K562 (cell line): Measurements from ENCODE around the gene MCFD2. TPM values are rescaled to one million over a fixed set of nuclear protein-coding genes. Genes with fewer than 3 reads are reported as not detected.
"Not testable (repeated sequence)": the region's sequence is repeated elsewhere in the genome, so short reads cannot be mapped to it uniquely, and the experiment has no call there.

Experiments used
- CBFA2T2 ChIP-seq: fragments of 450-650 bp; conservative IDR thresholded peaks from 2 replicates; pipeline ENCODE4 v1.6.1; 2017; ENCODE audit warnings: mild to moderate bottlenecking
- CBFA2T3 ChIP-seq: fragments of 450-650 bp; IDR thresholded peaks from 2 replicates; pipeline ENCODE4 v1.6.1; 2017
- HSF4 ChIP-seq: fragments of 250-450 bp; sonication (Bioruptor Pico); IDR thresholded peaks from 2 replicates; pipeline ENCODE4 v2.1.2; 2022; ENCODE audit warnings: mild to moderate bottlenecking, moderate library complexity, borderline replicate concordance
- IFI16 ChIP-seq: fragments of 250-450 bp; sonication (Bioruptor Pico); IDR thresholded peaks from 2 replicates; pipeline ENCODE4 v2.1.2; 2022; ENCODE audit warnings: mild to moderate bottlenecking, inconsistent platforms
- KLF6 ChIP-seq: fragments of 250-450 bp; sonication (Bioruptor Pico); IDR thresholded peaks from 2 replicates; pipeline ENCODE4 v1.4.0; 2020; ENCODE audit warnings: mild to moderate bottlenecking, moderate library complexity, borderline replicate concordance
- MAZ ChIP-seq, 2 experiments: fragments of 450-650 bp in 1 of 2; sonication (generic) in 1 of 2; formaldehyde crosslinking; IDR thresholded peaks in 1 of 2; conservative IDR thresholded peaks in 1 of 2; 2 replicates each; pipeline versions ENCODE4 v1.4.0 to v1.5.0; 2020; ENCODE audit warnings: mild to moderate bottlenecking in 1 of 2, missing genetic modification reagents in 1 of 2
- MEF2A ChIP-seq: IDR thresholded peaks from 2 replicates; pipeline ENCODE4 v1.6.1; 2011; ENCODE audit warnings: low read depth, mild to moderate bottlenecking, low read length, moderate library complexity; ENCODE audit not compliant: control insufficient read depth
- NR2C1 ChIP-seq, 2 experiments: fragments of 450-650 bp; IDR thresholded peaks; 2 replicates each; pipeline ENCODE4 v1.6.1; 2017; ENCODE audit warnings: mild to moderate bottlenecking in 2 of 2, antibody characterized with exemption in 1 of 2, inconsistent platforms in 1 of 2, missing compliant biosample characterization in 1 of 2, missing genetic modification characterization in 1 of 2
- NR4A1 ChIP-seq, 2 experiments: fragments of 250-450 bp in 1 of 2; fragments of 450-650 bp in 1 of 2; sonication (Bioruptor Pico) in 1 of 2; IDR thresholded peaks; 2 replicates each; pipeline versions ENCODE4 v1.4.0 to v1.6.1; 2016 to 2020; ENCODE audit warnings: mild to moderate bottlenecking in 2 of 2, missing compliant biosample characterization in 1 of 2, missing genetic modification characterization in 1 of 2, moderate library complexity in 1 of 2
- RAD21 ChIP-seq, 2 experiments: fragments of 250-450 bp in 1 of 2; fragments of 450-650 bp in 1 of 2; sonication (Bioruptor Pico) in 1 of 2; formaldehyde crosslinking in 1 of 2; IDR thresholded peaks in 1 of 2; conservative IDR thresholded peaks in 1 of 2; 2 replicates each; pipeline versions ENCODE4 v1.4.0 to v1.8.0; 2020 to 2022; ENCODE audit warnings: mild to moderate bottlenecking in 2 of 2, moderate library complexity in 1 of 2
- TAL1 ChIP-seq: fragments of 450-650 bp; IDR thresholded peaks from 2 replicates; pipeline ENCODE4 v1.6.1; 2016; ENCODE audit warnings: mild to moderate bottlenecking
- TEAD1 ChIP-seq, 2 experiments: fragments of 450-650 bp in 1 of 2; sonication (generic) in 1 of 2; formaldehyde crosslinking; IDR thresholded peaks; 2 replicates each; pipeline versions ENCODE4 v1.4.0 to v1.8.0; 2020 to 2022; ENCODE audit warnings: mild to moderate bottlenecking in 2 of 2, missing genetic modification reagents in 1 of 2
- ZNF311 ChIP-seq: fragments of 250-450 bp; sonication (Bioruptor Pico); IDR thresholded peaks from 2 replicates; pipeline ENCODE4 v1.4.0; 2020; ENCODE audit warnings: mild to moderate bottlenecking, moderate library complexity
- ZNF583 ChIP-seq: fragments of 250-450 bp; sonication (Bioruptor Pico); IDR thresholded peaks from 2 replicates; pipeline ENCODE4 v1.4.0; 2020
- ZNF589 ChIP-seq: fragments of 200-800 bp; sonication (Bioruptor generic); IDR thresholded peaks from 2 replicates; pipeline ENCODE4 v1.6.1; 2016; ENCODE audit warnings: low read depth, missing genetic modification characterization, missing compliant biosample characterization
- ZNF592 ChIP-seq: fragments of 450-650 bp; IDR thresholded peaks from 2 replicates; pipeline ENCODE4 v1.6.1; 2017; ENCODE audit warnings: antibody characterized with exemption, mild to moderate bottlenecking
- polyA plus RNA-seq, 8 experiments: library from polyadenylated mRNA; depleted of rRNA in 4 of 8; stranded (reverse) in 5 of 8; unstranded in 3 of 8; fragments of >200 nt; fragmentation: Nextera tagmentation in 2 of 8; fragmentation: Illumina TruSeq in 1 of 8; extraction: Ambion mirVana in 2 of 8; extraction: Trizol in 1 of 8; gene quantifications; 2 replicates each; pipeline versions ENCODE4 v1.2.1 to v1.2.3, GENCODE V29; 2011 to 2014; ENCODE audit warnings: inconsistent platforms in 1 of 8, missing spikeins in 1 of 8
- total RNA-seq, 7 experiments: library from RNA; depleted of rRNA in 6 of 7; stranded (reverse); fragments of >200 nt in 6 of 7; fragmentation: Illumina TruSeq in 2 of 7; extraction: Trizol in 2 of 7; gene quantifications; 2 replicates each; pipeline versions ENCODE4 v1.2.1 to v1.2.3, GENCODE V29; 2011 to 2021; ENCODE audit warnings: low replicate concordance in 1 of 7

The MCFD2 gene
- total and polyA plus RNA-seq, 9 of the 15 experiments (the other 6 are each of a cell fraction or from before 2014, with no cell fraction given), result 78.6 to 237 (median 123) TPM

- TF ChIP-seq ZNF592 (peak; percentile 84; the same call in 1 of the 2 replicates), HSF4 (CRISPR knock-in tag) (peak; percentile 33; the same call in 1 of the 2 replicates), CBFA2T2 (peak; percentile 19; the same call in 1 of the 2 replicates), IFI16 (peak; percentile 74; the same call in 1 of the 2 replicates), CBFA2T3 (peak; percentile 59), NR2C1 (tag; IDR thresholded peaks at IDR 0.05) (peak; percentile 67), KLF6 (CRISPR knock-in tag) (peak; percentile 76; the same call in 1 of the 2 replicates), ZNF311 (CRISPR knock-in tag) (peak; percentile 59; the same call in 1 of the 2 replicates), MAZ (CRISPR knock-in tag; conservative IDR thresholded peaks at IDR 0.05 in 1 of 2, IDR thresholded peaks at IDR 0.05 in 1 of 2) (0 out of 4 replicates have a peak, but pooled peaks of 1 of the 2 experiments have one; percentile 24), MEF2A (peak; percentile 70; the same call in 1 of the 2 replicates), ZNF589 (CRISPR knock-in tag) (peak; percentile 64; the same call in 1 of the 2 replicates), RAD21 (CRISPR knock-in tag; conservative IDR thresholded peaks at IDR 0.05 in 1 of 2, IDR thresholded peaks at IDR 0.05 in 1 of 2) (0 out of 4 replicates have a peak, but pooled peaks of 1 of the 2 experiments have one; percentile 8), TAL1 (peak; percentile 54), TEAD1 (CRISPR knock-in tag; IDR thresholded peaks at IDR 0.05) (peak in 1 of 2 experiments; percentile 76; a peak in 2 of 4 replicates), NR4A1 (tag; IDR thresholded peaks at IDR 0.05) (0 out of 2 replicates have a peak, but pooled peaks have one; percentile 51), ZNF583 (CRISPR knock-in tag) (0 out of 2 replicates have a peak, but pooled peaks have one; percentile 33)
- not testable (repeated sequence) for TF ChIP-seq NR2C1 (IDR thresholded peaks at IDR 0.05); NR4A1 (CRISPR knock-in tag; IDR thresholded peaks at IDR 0.05)
Observed at GRCh38 chr2:46875962-46876689, 39.5 kb downstream of the MCFD2 start (continued).
